ENCODE data around the gene BID. TPM values are rescaled to one million over a fixed set of nuclear protein-coding genes. Genes with fewer than 3 reads are reported as not detected.
A peak's percentile ranks its signal among the peaks of the same experiment; 100 is the strongest.
"Not testable (repeated sequence)": the region's sequence is repeated elsewhere in the genome, so short reads cannot be mapped to it uniquely, and the experiment has no call there.

BID gene
- total RNA-seq, 4 donors from 2014 or later: 11.8 to 26.6 (median 18.4) TPM

DNA sequence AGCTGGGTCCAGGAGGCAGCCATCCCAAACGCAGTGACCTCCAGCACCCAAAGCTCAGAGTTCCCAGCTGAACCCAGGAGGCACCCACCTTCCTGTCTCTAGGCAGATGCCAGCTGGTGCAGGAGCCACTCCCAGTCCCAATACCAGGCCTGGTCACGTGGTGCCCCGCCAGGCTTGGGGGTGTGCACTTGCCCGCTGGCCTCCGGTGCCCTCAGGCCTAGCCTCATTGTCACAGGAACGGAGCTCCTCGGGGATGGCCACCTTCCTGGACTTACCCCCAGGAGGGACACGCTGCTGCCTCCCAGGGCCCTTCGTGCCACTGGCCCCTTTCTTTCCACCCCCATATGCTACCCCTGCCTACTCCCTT lies 4.6 kb downstream of the BID start:
- no peaks in the 10 kb centered on the region for H3K9me3 ChIP-seq
- no peak overlapping the region for H3K27ac ChIP-seq
- H3K27me3 ChIP-seq: no peaks in the 10 kb centered on the region
- no peak overlapping the region for H3K4me3 ChIP-seq
- DNase-seq (ENCODE audit: low spot score in 2 of 2): no peak
- WGBS: 92% methylated on average over 2 of the region's 9 CpGs
- peaks cover 30% of the 10 kb centered on the region for H3K4me1 ChIP-seq
- TF ChIP-seq POLR2A (IDR thresholded peaks at IDR 0.05): no peak
- TF ChIP-seq, protein P1, sequence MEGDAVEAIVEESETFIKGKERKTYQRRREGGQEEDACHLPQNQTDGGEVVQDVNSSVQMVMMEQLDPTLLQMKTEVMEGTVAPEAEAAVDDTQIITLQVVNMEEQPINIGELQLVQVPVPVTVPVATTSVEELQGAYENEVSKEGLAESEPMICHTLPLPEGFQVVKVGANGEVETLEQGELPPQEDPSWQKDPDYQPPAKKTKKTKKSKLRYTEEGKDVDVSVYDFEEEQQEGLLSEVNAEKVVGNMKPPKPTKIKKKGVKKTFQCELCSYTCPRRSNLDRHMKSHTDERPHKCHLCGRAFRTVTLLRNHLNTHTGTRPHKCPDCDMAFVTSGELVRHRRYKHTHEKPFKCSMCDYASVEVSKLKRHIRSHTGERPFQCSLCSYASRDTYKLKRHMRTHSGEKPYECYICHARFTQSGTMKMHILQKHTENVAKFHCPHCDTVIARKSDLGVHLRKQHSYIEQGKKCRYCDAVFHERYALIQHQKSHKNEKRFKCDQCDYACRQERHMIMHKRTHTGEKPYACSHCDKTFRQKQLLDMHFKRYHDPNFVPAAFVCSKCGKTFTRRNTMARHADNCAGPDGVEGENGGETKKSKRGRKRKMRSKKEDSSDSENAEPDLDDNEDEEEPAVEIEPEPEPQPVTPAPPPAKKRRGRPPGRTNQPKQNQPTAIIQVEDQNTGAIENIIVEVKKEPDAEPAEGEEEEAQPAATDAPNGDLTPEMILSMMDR (IDR thresholded peaks at IDR 0.05): no peak
- no peak for TF ChIP-seq POLR2AphosphoS5 (IDR thresholded peaks at IDR 0.05)
- no peak for TF ChIP-seq EP300 (IDR thresholded peaks at IDR 0.05)
- no peaks in the 10 kb centered on the region for H3K36me3 ChIP-seq

DNA sequence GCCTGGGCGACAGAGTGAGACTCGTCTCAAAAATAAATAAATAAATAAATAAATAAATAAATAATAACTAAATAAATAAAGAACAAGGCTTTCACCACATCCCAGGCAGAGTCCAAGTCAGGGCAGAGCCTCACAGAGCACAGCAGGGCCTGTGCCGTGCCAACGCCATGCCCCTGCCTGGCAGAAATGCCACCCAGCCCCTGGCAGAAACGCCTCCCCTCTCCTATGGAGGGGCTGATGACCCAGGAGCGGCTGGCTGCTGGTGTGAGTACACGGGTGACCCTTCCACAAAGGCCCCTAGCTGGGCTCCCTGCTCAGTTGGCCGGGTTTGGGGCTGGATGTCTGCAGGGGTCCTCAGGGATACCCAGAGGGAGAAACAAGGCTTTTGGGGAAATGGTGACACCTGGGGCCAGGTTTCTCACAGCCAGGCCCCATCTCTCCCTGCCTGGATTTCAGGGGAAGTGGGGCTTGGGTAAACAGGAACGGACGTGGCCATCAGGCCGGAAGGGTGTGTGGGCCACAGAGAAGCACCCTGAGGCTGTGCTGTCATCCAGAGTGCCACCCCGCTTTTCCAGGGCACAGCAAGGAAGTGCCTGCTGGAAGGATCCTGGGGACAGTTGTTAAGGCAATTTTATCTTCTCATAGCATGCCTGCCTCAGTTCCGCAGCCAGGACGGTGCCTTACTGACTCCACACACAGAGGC lies 5.1 kb downstream of the BID start:
- Histone ChIP-seq H3K36me3 (no peaks in the 10 kb centered on the region), H3K27me3 (no peaks in the 10 kb centered on the region), H3K4me1 (peaks cover 28% of the 10 kb centered on the region), H3K9me3 (no peaks in the 10 kb centered on the region), H3K27ac (no peak overlapping the region), H3K4me3 (no peak overlapping the region)
- peak in 1 of 2 donors; percentile 52 for DNase-seq (ENCODE audit: low spot score in 2 of 2)
- WGBS: 91% methylated on average over 12 of the region's 14 CpGs
- TF ChIP-seq EP300 (IDR thresholded peaks at IDR 0.05) (no peak), POLR2AphosphoS5 (IDR thresholded peaks at IDR 0.05) (no peak), POLR2A (IDR thresholded peaks at IDR 0.05) (no peak)
- TF ChIP-seq, protein P1 (IDR thresholded peaks at IDR 0.05): no peak

DNA sequence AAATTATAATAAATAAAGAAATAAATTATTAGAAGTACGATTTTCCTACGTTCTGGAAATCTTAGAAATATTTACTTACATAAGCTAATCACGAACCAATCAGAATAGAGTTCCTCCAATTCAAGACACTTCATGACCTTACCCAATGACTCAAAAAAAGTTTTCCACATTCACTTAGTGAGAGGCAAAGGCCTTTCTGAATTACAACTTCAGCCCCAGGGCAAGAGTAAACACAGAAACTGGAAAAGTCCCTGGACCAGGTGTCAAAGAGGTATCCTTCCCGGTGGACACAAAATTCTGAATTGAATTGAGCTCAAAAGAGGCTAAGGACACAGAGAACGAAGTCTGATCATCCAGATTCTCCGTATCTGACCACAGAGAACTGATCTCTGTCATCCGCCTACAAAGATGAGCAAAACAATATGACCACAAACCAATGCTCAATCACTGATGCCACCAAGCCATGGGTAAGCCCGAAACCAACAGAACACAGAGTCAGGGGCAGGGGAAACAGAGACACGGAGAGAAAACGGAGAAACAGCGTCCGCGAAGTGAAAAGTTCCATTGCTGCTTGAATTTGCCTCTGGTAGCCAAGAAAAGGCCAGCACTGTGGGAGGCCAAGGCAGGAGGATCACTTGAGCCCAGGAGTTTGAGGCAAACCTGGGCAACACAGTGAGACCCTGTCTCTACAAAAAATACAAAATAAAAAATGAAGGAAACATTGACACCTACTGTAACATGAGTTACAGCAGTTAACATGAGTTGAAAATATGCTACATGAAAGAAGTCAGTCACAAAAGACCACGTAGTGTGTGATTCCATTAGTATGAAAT lies 6.8 kb downstream of the BID start:
- WGBS: 80% methylated on average over 14 of the region's 14 CpGs
- no peak for DNase-seq (ENCODE audit: low spot score in 2 of 2)
- no peak overlapping the region for H3K27ac ChIP-seq
- no peaks in the 10 kb centered on the region for H3K9me3 ChIP-seq
- H3K4me3 ChIP-seq: no peak overlapping the region
- TF ChIP-seq EP300 (IDR thresholded peaks at IDR 0.05) (no peak), POLR2AphosphoS5 (IDR thresholded peaks at IDR 0.05) (no peak), POLR2A (IDR thresholded peaks at IDR 0.05) (no peak)
- TF ChIP-seq, protein P1 (IDR thresholded peaks at IDR 0.05): no peak
- no peaks in the 10 kb centered on the region for H3K36me3 ChIP-seq
- H3K4me1 ChIP-seq: peaks cover 16% of the 10 kb centered on the region
- H3K27me3 ChIP-seq: no peaks in the 10 kb centered on the region

DNA sequence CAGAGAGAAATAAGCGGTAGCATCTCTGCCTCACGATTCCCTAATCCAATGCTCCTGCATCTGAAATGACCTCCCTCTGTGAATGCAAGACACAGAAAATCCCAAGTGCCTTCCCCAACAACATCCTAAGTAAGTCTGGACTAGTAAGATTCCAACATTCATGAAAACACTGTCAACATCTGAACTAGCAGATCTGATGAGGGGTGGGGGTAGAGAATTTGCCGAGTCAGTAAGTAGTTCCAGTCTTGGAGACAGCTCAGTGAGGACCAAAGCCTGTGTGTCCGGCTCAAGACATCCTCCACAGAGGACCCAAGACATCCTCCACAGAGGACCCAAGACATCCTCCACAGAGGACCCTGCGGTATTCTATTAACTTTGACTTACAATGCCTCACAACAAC lies 9.4 kb downstream of the BID start:
- WGBS: 88% methylated on average over 5 of the region's 5 CpGs
- not testable (repeated sequence) for H3K4me3 ChIP-seq; H3K27ac ChIP-seq; H3K27me3 ChIP-seq; H3K36me3 ChIP-seq; DNase-seq (ENCODE audit: low spot score in 2 of 2); H3K4me1 ChIP-seq; H3K9me3 ChIP-seq

DNA sequence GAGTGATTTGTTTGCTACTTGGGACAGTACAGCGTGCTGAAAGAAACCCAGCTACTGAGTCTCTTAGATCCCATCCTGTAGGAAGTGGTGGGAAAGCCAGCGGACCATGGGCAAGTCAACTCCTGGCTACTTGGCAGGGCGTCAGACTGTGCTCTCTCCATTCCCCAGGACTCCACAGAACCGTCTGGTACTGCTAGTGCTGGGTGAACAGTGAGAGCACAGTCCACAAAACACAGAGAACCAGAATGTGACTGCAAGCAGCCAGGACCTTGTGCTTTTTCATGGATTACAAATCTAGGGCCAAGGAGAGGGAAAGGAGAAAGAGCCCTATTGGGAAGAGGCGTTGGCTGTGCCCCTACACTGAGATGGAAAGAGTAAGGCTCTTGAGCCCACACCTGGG lies 10.2 kb downstream of the BID start:
- H3K27ac ChIP-seq: no peak overlapping the region
- no peaks in the 10 kb centered on the region for H3K27me3 ChIP-seq
- H3K4me1 ChIP-seq: no peaks in the 10 kb centered on the region
- no peak overlapping the region for H3K4me3 ChIP-seq
- no peaks in the 10 kb centered on the region for H3K36me3 ChIP-seq
- H3K9me3 ChIP-seq: no peaks in the 10 kb centered on the region
- TF ChIP-seq EP300 (IDR thresholded peaks at IDR 0.05): no peak
- no peak for TF ChIP-seq POLR2A (IDR thresholded peaks at IDR 0.05)
- no peak for TF ChIP-seq POLR2AphosphoS5 (IDR thresholded peaks at IDR 0.05)
- TF ChIP-seq, protein P1 (IDR thresholded peaks at IDR 0.05): no peak
- WGBS: 83% methylated on average over 5 of the region's 5 CpGs
- no peak for DNase-seq (ENCODE audit: low spot score in 2 of 2)

DNA sequence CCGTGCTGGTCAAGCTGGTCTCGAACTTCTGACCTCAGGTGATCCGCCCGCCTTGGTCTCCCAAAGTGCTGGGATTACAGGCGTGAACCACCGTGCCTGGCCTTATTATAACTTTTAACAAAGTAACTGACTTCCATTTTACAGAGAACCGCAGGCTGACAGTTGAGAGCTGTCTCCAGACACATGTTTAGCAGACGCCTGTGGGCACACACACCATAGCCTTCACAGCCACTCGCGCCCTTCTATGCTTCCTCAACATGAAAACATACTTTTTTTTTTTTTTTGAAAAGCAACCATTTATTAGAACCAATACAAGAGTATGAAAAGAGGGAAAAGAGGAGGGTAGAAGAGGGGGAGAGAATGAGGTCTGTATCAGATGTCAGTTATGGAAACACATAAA lies 10.8 kb downstream of the BID start:
- DNase-seq (ENCODE audit: low spot score in 2 of 2): not testable (repeated sequence)

More for the DNA sequence above, 10.8 kb downstream of the BID start:
- H3K9me3 ChIP-seq, H3K27me3 ChIP-seq, H3K36me3 ChIP-seq, H3K27ac ChIP-seq, H3K4me3 ChIP-seq, H3K4me1 ChIP-seq: not testable (repeated sequence)
- WGBS: 82% methylated on average over 10 of the region's 10 CpGs

Measured in suprapubic skin (tissue), 4 donors.